ENCODE data around the gene ITIH5. TPM values are rescaled to one million over a fixed set of nuclear protein-coding genes. Genes with fewer than 3 reads are reported as not detected.

Gene ITIH5
- polyA plus RNA-seq, 1 experiment = 10.3 TPM

DNA sequence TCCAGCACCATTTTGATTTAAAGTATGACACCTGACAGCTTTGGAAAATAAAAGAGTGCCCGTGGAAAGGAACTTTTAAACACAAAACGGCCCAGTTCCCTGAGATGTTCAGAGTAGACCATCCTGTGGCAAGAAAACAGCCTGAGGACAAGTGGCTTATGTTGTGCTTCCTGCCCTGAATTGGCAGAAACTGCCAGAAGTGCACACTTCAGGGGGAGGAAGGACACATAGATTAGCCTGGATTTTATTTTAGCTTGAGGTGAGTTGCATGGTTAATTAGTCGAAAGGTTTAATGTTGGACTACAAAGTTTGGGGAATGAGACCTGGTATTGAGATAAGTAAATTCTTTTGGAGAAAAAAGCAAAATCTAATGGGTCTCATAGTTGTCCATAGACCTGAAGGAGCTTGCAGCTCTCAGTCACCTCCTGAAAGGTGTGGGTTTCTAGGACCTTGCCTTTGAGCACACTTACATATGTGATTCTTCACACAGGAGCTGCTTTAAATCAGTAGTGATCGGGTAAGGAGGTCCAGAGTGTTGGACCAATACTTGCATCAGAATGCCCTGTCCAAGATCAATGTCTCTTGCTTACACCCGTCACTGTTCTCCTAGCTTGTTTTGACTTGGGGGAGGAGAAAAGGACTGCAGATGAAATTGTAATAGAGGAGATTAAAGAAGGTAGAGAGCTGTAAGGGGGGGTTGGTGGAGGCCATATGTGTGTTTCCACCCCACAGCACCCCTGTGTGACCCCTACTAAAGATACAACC lies 41.3 kb upstream of the ITIH5 start:
- no peak for TF ChIP-seq CTCF (IDR thresholded peaks at IDR 0.05; ENCODE audit: insufficient read depth, low read depth, low read length)
- POLR2A ChIA-PET = no interaction called here
- CTCF ChIA-PET = interaction anchor here (1.0 kb wide), 1 partner anchor 183 kb away, joined by 3 read pairs; no protein-coding TSS in a partner anchor

GRCh38 chr10:7707102-7707501 lies 40.3 kb upstream of the ITIH5 start:
- Histone ChIP-seq H3K27me3 (ENCODE audit: control insufficient read depth, insufficient read depth, low read length) (no peaks in the 10 kb centered on the region), H3K36me3 (ENCODE audit: control insufficient read depth, insufficient read depth, low read length) (no peaks in the 10 kb centered on the region), H3K4me3 (ENCODE audit: low read depth, low read length) (no peak overlapping the region)
- CTCF ChIA-PET = no interaction called here
- DNase-seq (ENCODE audit: low read depth) = no peak
- no peak for TF ChIP-seq CTCF (IDR thresholded peaks at IDR 0.05; ENCODE audit: insufficient read depth, low read depth, low read length)
- POLR2A ChIA-PET = no interaction called here

More for the DNA sequence above, 41.3 kb upstream of the ITIH5 start:
- DNase-seq (ENCODE audit: low read depth) = no peak
- H3K27me3 ChIP-seq (ENCODE audit: control insufficient read depth, insufficient read depth, low read length) = no peaks in the 10 kb centered on the region
- no peak overlapping the region for H3K4me3 ChIP-seq (ENCODE audit: low read depth, low read length)
- H3K36me3 ChIP-seq (ENCODE audit: control insufficient read depth, insufficient read depth, low read length) = no peaks in the 10 kb centered on the region

DNA sequence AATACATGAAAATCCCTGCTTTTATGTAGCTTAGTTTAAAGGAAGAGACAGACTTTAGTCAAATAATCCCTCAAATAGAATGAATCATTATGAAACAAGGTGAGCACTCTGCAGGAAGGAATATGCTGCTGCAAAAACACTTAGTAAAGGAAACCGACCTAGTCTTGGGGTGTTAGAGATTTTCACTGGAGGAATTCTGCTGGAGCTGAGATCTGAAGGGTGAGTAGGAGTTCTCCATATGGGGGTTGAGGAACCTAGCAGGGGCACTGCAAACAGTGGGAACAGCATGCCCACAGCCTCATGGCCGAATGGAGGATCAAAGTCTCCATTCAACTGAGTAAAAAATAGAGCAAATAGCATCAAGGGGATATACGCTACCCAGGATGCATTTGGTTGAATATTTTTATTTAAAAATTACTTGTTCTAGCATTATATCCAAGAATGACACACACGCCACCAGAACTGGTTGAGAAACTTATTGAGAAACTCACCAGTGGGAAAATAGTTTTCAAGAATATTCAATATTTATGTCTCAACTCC lies 39.8 kb upstream of the ITIH5 start:
- ChIA-PET CTCF (no interaction called here), POLR2A (no interaction called here)
- Histone ChIP-seq H3K36me3 (ENCODE audit: control insufficient read depth, insufficient read depth, low read length) (no peaks in the 10 kb centered on the region), H3K27me3 (ENCODE audit: control insufficient read depth, insufficient read depth, low read length) (no peaks in the 10 kb centered on the region), H3K4me3 (ENCODE audit: low read depth, low read length) (no peak overlapping the region)
- no peak for DNase-seq (ENCODE audit: low read depth)
- TF ChIP-seq CTCF (IDR thresholded peaks at IDR 0.05; ENCODE audit: insufficient read depth, low read depth, low read length) = no peak

DNA sequence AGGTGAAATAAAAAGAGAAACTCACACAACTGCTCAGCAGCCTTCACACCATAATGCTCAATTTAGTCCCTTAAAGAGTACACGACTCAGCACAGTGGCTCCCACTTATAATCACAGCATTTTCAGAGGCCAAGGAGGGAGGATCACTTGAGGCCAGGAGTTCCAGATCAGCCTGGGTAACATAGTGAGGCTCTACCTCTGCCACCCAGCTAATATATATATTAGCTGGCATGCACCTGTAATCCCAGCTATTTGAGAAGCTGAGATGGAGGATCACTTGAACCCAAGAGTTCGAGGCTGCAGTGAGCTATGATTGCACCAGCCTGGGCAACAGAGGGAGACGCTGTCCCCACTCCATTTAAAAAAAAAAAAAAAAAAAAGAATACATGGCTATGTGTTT lies 38.6 kb upstream of the ITIH5 start:
- no peaks in the 10 kb centered on the region for H3K27me3 ChIP-seq (ENCODE audit: control insufficient read depth, insufficient read depth, low read length)
- H3K36me3 ChIP-seq (ENCODE audit: control insufficient read depth, insufficient read depth, low read length) = no peaks in the 10 kb centered on the region
- POLR2A ChIA-PET = no interaction called here
- CTCF ChIA-PET = no interaction called here
- DNase-seq (ENCODE audit: low read depth) = no peak
- H3K4me3 ChIP-seq (ENCODE audit: low read depth, low read length) = no peak overlapping the region
- TF ChIP-seq CTCF (IDR thresholded peaks at IDR 0.05; ENCODE audit: insufficient read depth, low read depth, low read length) = no peak

DNA sequence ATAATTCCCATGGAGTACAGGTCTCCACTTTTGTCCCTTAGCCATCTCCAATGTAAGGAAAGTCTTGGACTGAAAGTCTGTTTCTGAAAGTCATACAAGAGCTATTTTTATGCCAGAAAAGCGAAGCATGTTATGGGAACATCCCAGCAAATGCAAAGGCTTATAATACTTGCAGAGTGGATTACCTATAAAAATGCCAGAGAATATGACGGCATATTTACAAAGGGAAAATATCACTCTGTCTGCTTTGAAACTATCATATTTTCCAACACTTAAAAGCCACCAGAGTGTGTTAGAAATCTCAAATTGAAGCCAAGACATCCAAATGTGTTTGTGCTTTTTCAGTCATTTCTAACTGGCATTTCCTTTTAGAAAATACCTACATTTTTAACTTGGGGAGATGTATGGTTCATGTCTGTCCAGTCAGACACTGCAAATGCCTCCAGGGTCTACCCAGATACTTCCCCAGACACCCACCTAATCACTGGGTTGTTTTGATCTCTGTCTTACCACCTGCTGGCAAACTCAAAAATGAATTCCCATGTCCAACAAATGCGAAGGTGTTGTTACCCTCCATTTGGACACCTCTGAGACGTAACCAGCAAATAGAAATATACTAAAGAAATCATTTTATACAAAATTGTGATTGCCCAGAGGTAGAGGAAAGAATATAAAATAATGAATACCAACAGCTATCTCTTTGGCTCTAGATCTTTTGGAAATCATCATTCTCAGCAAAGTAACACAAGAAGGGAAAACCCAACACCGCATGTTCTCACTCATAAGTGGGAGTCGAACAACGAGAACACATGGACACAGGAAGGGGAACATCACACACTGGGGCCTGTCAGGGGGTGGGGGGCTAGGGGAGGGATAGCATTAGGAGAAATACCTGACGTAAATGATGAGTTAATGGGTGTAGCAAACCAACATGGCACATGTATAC lies 37.6 kb upstream of the ITIH5 start:
- Histone ChIP-seq H3K36me3 (ENCODE audit: control insufficient read depth, insufficient read depth, low read length) (no peaks in the 10 kb centered on the region), H3K27me3 (ENCODE audit: control insufficient read depth, insufficient read depth, low read length) (no peaks in the 10 kb centered on the region), H3K4me3 (ENCODE audit: low read depth, low read length) (no peak overlapping the region)
- ChIA-PET POLR2A (no interaction called here), CTCF (no interaction called here)
- TF ChIP-seq CTCF (IDR thresholded peaks at IDR 0.05; ENCODE audit: insufficient read depth, low read depth, low read length) = no peak
- DNase-seq (ENCODE audit: low read depth) = no peak

Data from BJ (cell line).